ENCODE data around the gene SCN5A.

The SCN5A gene

DNA sequence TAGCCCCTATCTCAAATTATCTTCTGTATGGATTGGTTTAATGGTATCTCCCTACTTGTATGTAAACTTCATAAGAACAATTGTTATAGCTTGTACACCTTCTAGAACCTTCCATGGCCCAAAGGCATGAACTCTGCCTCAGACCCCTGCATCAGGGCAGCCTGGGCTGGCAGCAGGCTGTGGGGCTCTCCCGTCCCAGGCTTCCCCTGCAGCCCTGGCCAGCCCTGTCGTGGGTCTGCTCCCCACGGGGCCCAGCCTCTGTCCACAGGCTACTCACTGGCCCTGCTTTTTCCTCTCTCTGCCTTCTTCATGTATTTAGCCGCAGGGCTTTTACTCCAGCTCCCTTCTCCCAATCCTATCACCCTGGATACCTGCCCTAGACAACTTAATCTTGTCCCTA is 4.4 kb downstream of the SCN5A start:
- DNase-seq (ENCODE audit: low read depth): no peak
- H3K4me3 ChIP-seq (ENCODE audit: control insufficient read depth, low read depth, low read length): no peak overlapping the region
- TF ChIP-seq, protein P1, sequence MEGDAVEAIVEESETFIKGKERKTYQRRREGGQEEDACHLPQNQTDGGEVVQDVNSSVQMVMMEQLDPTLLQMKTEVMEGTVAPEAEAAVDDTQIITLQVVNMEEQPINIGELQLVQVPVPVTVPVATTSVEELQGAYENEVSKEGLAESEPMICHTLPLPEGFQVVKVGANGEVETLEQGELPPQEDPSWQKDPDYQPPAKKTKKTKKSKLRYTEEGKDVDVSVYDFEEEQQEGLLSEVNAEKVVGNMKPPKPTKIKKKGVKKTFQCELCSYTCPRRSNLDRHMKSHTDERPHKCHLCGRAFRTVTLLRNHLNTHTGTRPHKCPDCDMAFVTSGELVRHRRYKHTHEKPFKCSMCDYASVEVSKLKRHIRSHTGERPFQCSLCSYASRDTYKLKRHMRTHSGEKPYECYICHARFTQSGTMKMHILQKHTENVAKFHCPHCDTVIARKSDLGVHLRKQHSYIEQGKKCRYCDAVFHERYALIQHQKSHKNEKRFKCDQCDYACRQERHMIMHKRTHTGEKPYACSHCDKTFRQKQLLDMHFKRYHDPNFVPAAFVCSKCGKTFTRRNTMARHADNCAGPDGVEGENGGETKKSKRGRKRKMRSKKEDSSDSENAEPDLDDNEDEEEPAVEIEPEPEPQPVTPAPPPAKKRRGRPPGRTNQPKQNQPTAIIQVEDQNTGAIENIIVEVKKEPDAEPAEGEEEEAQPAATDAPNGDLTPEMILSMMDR (conservative IDR thresholded peaks at IDR 0.05; ENCODE audit: control insufficient read depth, insufficient read depth, low read depth, low read length): no peak

DNA sequence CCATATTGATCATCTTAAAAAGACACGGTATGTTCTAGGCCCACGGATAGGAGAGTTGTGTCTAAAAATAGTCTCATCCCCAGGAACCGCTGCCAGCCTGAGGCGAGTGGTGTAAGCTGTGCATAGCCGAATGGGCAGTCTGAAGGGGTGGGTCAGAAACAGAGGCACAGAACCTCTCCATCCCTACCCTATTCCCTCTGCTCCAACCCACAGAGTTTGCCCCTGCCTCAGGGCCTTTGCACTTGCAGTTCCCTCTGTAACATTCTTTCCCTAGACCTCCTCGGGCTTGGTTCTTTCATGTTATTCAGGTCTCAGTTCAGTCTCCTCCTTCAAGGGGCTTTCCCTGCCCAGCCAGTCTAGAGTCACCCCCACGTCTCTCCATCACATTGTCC is 4.8 kb downstream of the SCN5A start:
- H3K4me3 ChIP-seq (ENCODE audit: control insufficient read depth, low read depth, low read length): no peak overlapping the region
- TF ChIP-seq, protein P1 (conservative IDR thresholded peaks at IDR 0.05; ENCODE audit: control insufficient read depth, insufficient read depth, low read depth, low read length): no peak
- no peak for DNase-seq (ENCODE audit: low read depth)

- TF ChIP-seq, protein P1 (conservative IDR thresholded peaks at IDR 0.05; ENCODE audit: control insufficient read depth, insufficient read depth, low read depth, low read length): no peak
- no peak for DNase-seq (ENCODE audit: low read depth)
- H3K4me3 ChIP-seq (ENCODE audit: control insufficient read depth, low read depth, low read length): no peak overlapping the region
These were observed 5.3 kb downstream of the SCN5A start for GRCh38 chr3:38644016-38644661.

DNA sequence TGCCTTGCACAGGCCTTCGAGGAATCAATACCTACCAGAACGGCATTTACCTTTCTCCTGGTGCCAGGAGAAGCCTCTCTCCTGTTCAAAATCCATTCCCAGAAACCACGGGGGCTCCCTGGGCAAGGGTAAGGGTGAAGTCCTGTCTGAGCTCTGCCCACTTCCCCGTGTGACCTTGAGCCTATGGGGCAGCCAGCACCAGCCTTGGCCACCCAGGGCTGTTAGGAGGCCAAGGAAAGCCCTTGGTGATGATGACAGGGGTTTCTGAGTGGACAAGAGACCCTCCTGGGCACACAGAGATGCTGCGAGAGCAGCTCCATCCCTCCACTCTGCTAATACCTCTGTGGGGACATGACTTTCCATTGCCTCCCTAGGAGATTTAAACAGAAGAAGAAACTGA is 5.9 kb downstream of the SCN5A start:
- no peak for DNase-seq (ENCODE audit: low read depth)
- TF ChIP-seq, protein P1 (conservative IDR thresholded peaks at IDR 0.05; ENCODE audit: control insufficient read depth, insufficient read depth, low read depth, low read length): no peak
- H3K4me3 ChIP-seq (ENCODE audit: control insufficient read depth, low read depth, low read length): no peak overlapping the region

- TF ChIP-seq, protein P1 (conservative IDR thresholded peaks at IDR 0.05; ENCODE audit: control insufficient read depth, insufficient read depth, low read depth, low read length): no peak
- H3K4me3 ChIP-seq (ENCODE audit: control insufficient read depth, low read depth, low read length): no peak overlapping the region
- no peak for DNase-seq (ENCODE audit: low read depth)
These were observed 6.4 kb downstream of the SCN5A start for GRCh38 chr3:38643090-38643489.

DNA sequence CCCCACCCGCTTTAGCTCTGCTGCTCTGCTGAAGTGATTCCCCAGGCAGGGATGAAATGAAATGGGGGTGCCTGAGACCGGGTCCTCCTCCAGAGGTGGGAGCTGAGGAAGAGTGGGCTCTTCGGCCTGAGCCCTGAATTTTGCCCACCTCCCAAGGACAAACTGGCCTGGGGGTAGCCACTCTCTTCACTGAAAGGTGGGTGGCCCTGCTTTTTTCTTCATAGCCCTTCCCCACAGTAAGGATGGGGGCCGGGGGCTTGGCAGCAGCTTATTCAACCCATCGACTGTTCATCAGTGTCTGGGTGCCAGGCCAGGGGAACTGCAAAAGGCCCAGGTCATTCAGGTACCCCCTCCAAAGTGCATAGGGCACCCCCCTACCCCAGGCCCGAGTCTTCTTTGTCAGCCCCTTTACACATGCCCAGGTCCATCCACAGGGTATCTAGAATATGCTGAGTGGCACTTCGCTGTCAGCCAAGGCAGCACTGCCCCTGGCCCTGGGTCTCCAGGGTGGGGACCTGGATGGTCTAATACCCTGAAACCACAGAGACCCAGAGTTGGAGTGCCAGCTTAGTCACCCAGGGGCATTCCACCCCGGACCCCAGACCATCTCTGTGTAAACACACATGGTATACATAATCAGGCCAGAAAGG is 7.9 kb downstream of the SCN5A start:
- no peak overlapping the region for H3K4me3 ChIP-seq (ENCODE audit: control insufficient read depth, low read depth, low read length)
- TF ChIP-seq, protein P1 (conservative IDR thresholded peaks at IDR 0.05; ENCODE audit: control insufficient read depth, insufficient read depth, low read depth, low read length): no peak
- no peak for DNase-seq (ENCODE audit: low read depth)
